ENCODE data around the gene MRPL9.

DNA sequence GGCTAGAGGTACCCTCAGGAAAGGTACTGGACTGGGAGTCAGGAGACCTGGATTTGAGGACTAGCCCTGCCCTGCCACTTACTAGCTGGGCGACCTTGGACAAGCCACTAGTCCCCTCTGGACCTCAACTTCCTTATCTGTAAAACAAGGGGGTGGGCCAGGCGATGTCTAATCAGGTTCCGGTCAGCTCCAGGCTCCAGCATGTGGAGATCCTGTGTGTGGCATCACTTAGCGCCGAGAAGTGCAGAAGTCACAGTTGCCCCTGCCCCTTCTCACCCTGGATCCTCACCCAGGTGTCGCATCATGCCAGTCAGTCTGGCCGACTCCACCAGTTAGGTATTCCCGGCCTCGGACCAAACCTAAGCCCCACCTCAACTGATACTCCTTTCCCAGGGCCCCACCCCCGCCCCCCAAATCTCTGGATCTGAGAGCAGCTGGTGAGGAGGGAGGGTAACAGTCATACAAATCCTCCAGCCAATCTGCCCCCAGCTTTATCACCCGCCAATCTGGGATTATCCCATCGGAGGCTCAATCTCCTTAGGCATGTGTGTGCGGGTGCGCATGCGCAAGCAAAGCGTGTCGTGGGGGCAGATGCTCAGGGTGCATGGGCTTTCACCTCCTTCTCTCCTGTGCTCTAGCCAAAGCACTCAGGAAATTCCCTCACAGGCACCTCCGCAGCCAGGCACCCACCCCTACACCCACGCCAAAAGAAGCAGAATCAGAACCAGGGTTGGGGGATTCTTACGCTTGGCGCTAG, 52.1 kb downstream of the MRPL9 start:
- TF ChIP-seq EZH2 (IDR thresholded peaks at IDR 0.05; ENCODE audit: borderline replicate concordance, insufficient read depth, low read depth, low read length, poor library complexity, severe bottlenecking), result no peak
- TF ChIP-seq, protein P1, sequence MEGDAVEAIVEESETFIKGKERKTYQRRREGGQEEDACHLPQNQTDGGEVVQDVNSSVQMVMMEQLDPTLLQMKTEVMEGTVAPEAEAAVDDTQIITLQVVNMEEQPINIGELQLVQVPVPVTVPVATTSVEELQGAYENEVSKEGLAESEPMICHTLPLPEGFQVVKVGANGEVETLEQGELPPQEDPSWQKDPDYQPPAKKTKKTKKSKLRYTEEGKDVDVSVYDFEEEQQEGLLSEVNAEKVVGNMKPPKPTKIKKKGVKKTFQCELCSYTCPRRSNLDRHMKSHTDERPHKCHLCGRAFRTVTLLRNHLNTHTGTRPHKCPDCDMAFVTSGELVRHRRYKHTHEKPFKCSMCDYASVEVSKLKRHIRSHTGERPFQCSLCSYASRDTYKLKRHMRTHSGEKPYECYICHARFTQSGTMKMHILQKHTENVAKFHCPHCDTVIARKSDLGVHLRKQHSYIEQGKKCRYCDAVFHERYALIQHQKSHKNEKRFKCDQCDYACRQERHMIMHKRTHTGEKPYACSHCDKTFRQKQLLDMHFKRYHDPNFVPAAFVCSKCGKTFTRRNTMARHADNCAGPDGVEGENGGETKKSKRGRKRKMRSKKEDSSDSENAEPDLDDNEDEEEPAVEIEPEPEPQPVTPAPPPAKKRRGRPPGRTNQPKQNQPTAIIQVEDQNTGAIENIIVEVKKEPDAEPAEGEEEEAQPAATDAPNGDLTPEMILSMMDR (IDR thresholded peaks at IDR 0.05), result no peak
